Measurements from ENCODE around the gene XYLB. TPM values are rescaled to one million over a fixed set of nuclear protein-coding genes. Genes with fewer than 3 reads are reported as not detected.

XYLB gene
- total RNA-seq, 4 donors from 2014 or later = 2.4 to 5.0 (median 2.5) TPM

- WGBS, 2 donors = 90% methylated on average over 1 of the region's 2 CpGs; no CpG with 5 or more reads in 1 of the 2 donors
- Histone ChIP-seq H3K36me3 (no peaks in the 10 kb centered on the region), H3K4me1 (no peaks in the 10 kb centered on the region), H3K27me3 (peaks cover 0 to 10% (median 0%) of the 10 kb centered on the region in 4 donors), H3K9me3 (peaks cover 0 to 6% (median 0%) of the 10 kb centered on the region in 3 donors), H3K27ac (no peak overlapping the region), H3K4me3 (no peak overlapping the region)
- intact Hi-C loops (cut with DNase I) = no loop called here
- TF ChIP-seq CTCF (IDR thresholded peaks at IDR 0.05) (no peak), POLR2A (IDR thresholded peaks at IDR 0.05) (no peak)
- no peak for DNase-seq
Measured at GRCh38 chr3:38325256-38325655, 21.3 kb upstream of the XYLB start.

GRCh38 chr3:38327335-38328009 is 19.1 kb upstream of the XYLB start:
- H3K27ac ChIP-seq = no peak overlapping the region
- peaks cover 0 to 6% (median 0%) of the 10 kb centered on the region in 3 donors for H3K9me3 ChIP-seq
- H3K27me3 ChIP-seq = peaks cover 0 to 10% (median 0%) of the 10 kb centered on the region in 4 donors
- TF ChIP-seq CTCF (IDR thresholded peaks at IDR 0.05) = no peak
- TF ChIP-seq POLR2A (IDR thresholded peaks at IDR 0.05) = no peak
- H3K4me3 ChIP-seq = no peak overlapping the region
- intact Hi-C loops (cut with DNase I) = no loop called here
- no peaks in the 10 kb centered on the region for H3K4me1 ChIP-seq
- no peaks in the 10 kb centered on the region for H3K36me3 ChIP-seq
- no peak for DNase-seq

- Histone ChIP-seq H3K9me3 (peaks cover 0 to 6% (median 0%) of the 10 kb centered on the region in 3 donors), H3K27me3 (no peaks in the 10 kb centered on the region), H3K27ac (no peak overlapping the region), H3K36me3 (no peaks in the 10 kb centered on the region), H3K4me3 (no peak overlapping the region), H3K4me1 (no peaks in the 10 kb centered on the region)
- WGBS, 2 donors = 69 to 76% methylated on average over 4 of the region's 4 CpGs
- no peak for TF ChIP-seq POLR2A (IDR thresholded peaks at IDR 0.05)
- TF ChIP-seq CTCF (IDR thresholded peaks at IDR 0.05) = no peak
- DNase-seq = no peak
- intact Hi-C loops (cut with DNase I) = no loop called here
Measured at GRCh38 chr3:38331257-38332022, 15.1 kb upstream of the XYLB start.

- TF ChIP-seq POLR2A (IDR thresholded peaks at IDR 0.05) (no peak), CTCF (IDR thresholded peaks at IDR 0.05) (no peak)
- H3K4me3 ChIP-seq = no peak overlapping the region
- DNase-seq = no peak
- H3K27me3 ChIP-seq = no peaks in the 10 kb centered on the region
- H3K27ac ChIP-seq = no peak overlapping the region
- intact Hi-C loops (cut with DNase I) = no loop called here
- H3K36me3 ChIP-seq = no peaks in the 10 kb centered on the region
- 54% methylated on average over 3 of the region's 3 CpGs for WGBS, 2 donors
- H3K4me1 ChIP-seq = no peaks in the 10 kb centered on the region
- H3K9me3 ChIP-seq = peaks cover 0 to 3% (median 0%) of the 10 kb centered on the region in 3 donors
Measured at GRCh38 chr3:38332201-38332600, 14.4 kb upstream of the XYLB start.

All from esophagus squamous epithelium (tissue), 5 donors.